H9 (cell line): ENCODE data around the gene EPB41L4B. TPM values are rescaled to one million over a fixed set of nuclear protein-coding genes. Genes with fewer than 3 reads are reported as not detected.

Experiments used
- DNase-seq: peaks from one replicate; pipeline ENCODE4 v3.0.0-alpha.2; 2017
- H2AFZ ChIP-seq: one replicate; pipeline ENCODE4 v1.6.1; 2013; ENCODE audit warnings: mild to moderate bottlenecking, low read length, control low read depth, moderate library complexity
- H2AK5ac ChIP-seq: 2 replicates; pipeline ENCODE4 v1.6.1; 2013; ENCODE audit warnings: low read length, control low read depth, mixed read lengths; ENCODE audit not compliant: insufficient read length
- H2BK120ac ChIP-seq: one replicate; pipeline ENCODE4 v1.6.1; 2013; ENCODE audit warnings: low read depth, mild to moderate bottlenecking, low read length, control low read depth, inconsistent platforms; ENCODE audit not compliant: poor library complexity, severe bottlenecking
- H2BK12ac ChIP-seq: 2 replicates; pipeline ENCODE4 v1.6.1; 2013; ENCODE audit warnings: low read length, control low read depth, mixed read lengths, low read depth; ENCODE audit not compliant: insufficient read length
- H2BK15ac ChIP-seq: 2 replicates; pipeline ENCODE4 v1.6.1; 2013; ENCODE audit warnings: low read depth, low read length, control low read depth
- H2BK20ac ChIP-seq: one replicate; pipeline ENCODE4 v1.6.1; 2013; ENCODE audit warnings: low read depth, mild to moderate bottlenecking, low read length, control low read depth, inconsistent platforms; ENCODE audit not compliant: poor library complexity, severe bottlenecking
- H2BK5ac ChIP-seq: 2 replicates; pipeline ENCODE4 v1.6.1; 2013; ENCODE audit warnings: low read length, control low read depth, mixed read lengths; ENCODE audit not compliant: insufficient read length
- H3K14ac ChIP-seq: 2 replicates; pipeline ENCODE4 v1.6.1; 2013; ENCODE audit warnings: low read length, control low read depth; ENCODE audit not compliant: insufficient read depth
- H3K18ac ChIP-seq: 2 replicates; pipeline ENCODE4 v1.6.1; 2013; ENCODE audit warnings: low read depth, mild to moderate bottlenecking, mixed read lengths, low read length, control low read depth; ENCODE audit not compliant: insufficient read length
- H3K23ac ChIP-seq: 2 replicates; pipeline ENCODE4 v1.6.1; 2013; ENCODE audit warnings: low read length, control low read depth, mixed read lengths, low read depth; ENCODE audit not compliant: insufficient read length
- H3K23me2 ChIP-seq: 2 replicates; pipeline ENCODE4 v1.6.1; 2013; ENCODE audit warnings: low read depth, mild to moderate bottlenecking, mixed read lengths, low read length, control low read depth; ENCODE audit not compliant: insufficient read length, poor library complexity, severe bottlenecking
- H3K27ac ChIP-seq: 2 replicates; pipeline ENCODE4 v1.5.1; 2013; ENCODE audit warnings: low read length, control low read depth, mixed read lengths, low read depth; ENCODE audit not compliant: insufficient read length
- H3K27me3 ChIP-seq: 2 replicates; pipeline ENCODE4 v1.6.1; 2013; ENCODE audit warnings: low read length, control low read depth, inconsistent platforms; ENCODE audit not compliant: insufficient read depth
- H3K4ac ChIP-seq: 2 replicates; pipeline ENCODE4 v1.6.1; 2013; ENCODE audit warnings: low read depth, mild to moderate bottlenecking, control low read depth, inconsistent platforms, low read length, moderate library complexity
- H3K4me1 ChIP-seq: 2 replicates; pipeline ENCODE4 v1.6.1; 2013; ENCODE audit warnings: low read length, control low read depth, inconsistent platforms; ENCODE audit not compliant: insufficient read depth
- H3K4me2 ChIP-seq: 2 replicates; pipeline ENCODE4 v1.6.1; 2013; ENCODE audit warnings: low read length, control low read depth, mixed read lengths; ENCODE audit not compliant: insufficient read length, insufficient read depth
- H3K56ac ChIP-seq: 2 replicates; pipeline ENCODE4 v1.6.1; 2013; ENCODE audit warnings: low read depth, mild to moderate bottlenecking, mixed read lengths, low read length, control low read depth; ENCODE audit not compliant: insufficient read length
- H3K79me1 ChIP-seq: 2 replicates; pipeline ENCODE4 v1.6.1; 2013; ENCODE audit warnings: low read depth, mild to moderate bottlenecking, moderate library complexity, low read length, control low read depth, inconsistent platforms; ENCODE audit not compliant: insufficient read depth, poor library complexity, severe bottlenecking
- H3K79me2 ChIP-seq: 2 replicates; pipeline ENCODE4 v1.6.1; 2013; ENCODE audit warnings: low read length, control low read depth, inconsistent platforms; ENCODE audit not compliant: insufficient read depth
- H3K9ac ChIP-seq: 2 replicates; pipeline ENCODE4 v1.6.1; 2013; ENCODE audit warnings: low read length, control low read depth, mixed read lengths; ENCODE audit not compliant: insufficient read length; ENCODE audit errors: extremely low read depth
- H3K9me3 ChIP-seq: one replicate; pipeline ENCODE4 v1.6.1; 2013; ENCODE audit warnings: low read depth, low read length, inconsistent platforms; ENCODE audit not compliant: control insufficient read depth
- H3T11ph ChIP-seq: one replicate; pipeline ENCODE4 v1.6.1; 2013; ENCODE audit warnings: mild to moderate bottlenecking, low read length, control low read depth, inconsistent platforms
- H4K20me1 ChIP-seq: one replicate; pipeline ENCODE4 v1.6.1; 2013; ENCODE audit not compliant: control insufficient read depth, insufficient read length, insufficient read depth
- H4K5ac ChIP-seq: 2 replicates; pipeline ENCODE4 v1.6.1; 2013; ENCODE audit warnings: low read depth, mild to moderate bottlenecking, mixed read lengths, low read length, control low read depth; ENCODE audit not compliant: insufficient read length
- H4K8ac ChIP-seq: replicated peaks from 2 replicates; pipeline ENCODE4 v1.6.1; 2013; ENCODE audit warnings: low read length, control low read depth, mixed read lengths, low read depth; ENCODE audit not compliant: insufficient read length
- H4K91ac ChIP-seq: 2 replicates; pipeline ENCODE4 v1.6.1; 2013; ENCODE audit warnings: low read depth, mild to moderate bottlenecking, moderate library complexity, mixed read lengths, low read length, control low read depth; ENCODE audit not compliant: insufficient read length
- H3K27ac Mint-ChIP-seq, 3 experiments: 2 replicates in 2 of 3; 3 replicates in 1 of 3; pipeline ENCODE4 v1.8.0; 2020 to 2021; ENCODE audit warnings: mixed read lengths in 3 of 3, mild to moderate bottlenecking in 1 of 3, moderate library complexity in 1 of 3
- H3K27me3 Mint-ChIP-seq: 2 replicates; pipeline ENCODE4 v1.8.0; 2021; ENCODE audit warnings: low read depth, mild to moderate bottlenecking, moderate library complexity, mixed read lengths
- H3K36me3 Mint-ChIP-seq, 3 experiments: 2 replicates in 2 of 3; 3 replicates in 1 of 3; pipeline ENCODE4 v1.8.0; 2020 to 2021; ENCODE audit warnings: low read depth in 3 of 3, mixed read lengths in 3 of 3; ENCODE audit not compliant: insufficient read depth in 1 of 3
- H3K4me1 Mint-ChIP-seq, 2 experiments: 2 replicates each; pipeline ENCODE4 v1.8.0; 2020; ENCODE audit warnings: mixed read lengths in 2 of 2
- H3K4me3 Mint-ChIP-seq, 2 experiments: 2 replicates in 1 of 2; 3 replicates in 1 of 2; pipeline ENCODE4 v1.8.0; 2020 to 2021; ENCODE audit warnings: mild to moderate bottlenecking in 2 of 2, mixed read lengths in 2 of 2, moderate library complexity in 1 of 2
- H3K9me3 Mint-ChIP-seq, 2 experiments: 2 replicates in 1 of 2; 3 replicates in 1 of 2; pipeline ENCODE4 v1.8.0; 2020; ENCODE audit warnings: mild to moderate bottlenecking in 2 of 2, mixed read lengths in 2 of 2, moderate library complexity in 1 of 2
- WGBS: extraction: QIAGEN DNeasy Blood & Tissue Kit; methylation state at CpG from one replicate; pipeline ENCODE4 v1.1.7; 2013; ENCODE audit warnings: missing lambda C conversion rate, low lambda C conversion rate, mixed read lengths; ENCODE audit not compliant: insufficient read length; ENCODE audit errors: extremely low coverage; 5-methylcytosine and 5-hydroxymethylcytosine counted together
- total RNA-seq: library from RNA; stranded (reverse); gene quantifications from 2 replicates; pipeline ENCODE4 v1.2.1, GENCODE V29; 2021
- TF ChIP-seq, protein P1 (sequence below): fragments of 200-600 bp; sonication (generic); conservative IDR thresholded peaks from 3 replicates; pipeline ENCODE4 v1.8.0; 2021; ENCODE audit warnings: antibody characterized with exemption, mild to moderate bottlenecking

Gene EPB41L4B
- total RNA-seq, 1 experiment from 2014 or later = 18.9 TPM

GRCh38 chr9:109225629-109226028 lies 95.2 kb downstream of the EPB41L4B start:
- no peak overlapping the region for H3K9ac ChIP-seq
- H3K9me3 ChIP-seq = no peaks in the 10 kb centered on the region
- no peak overlapping the region for H2AFZ ChIP-seq
- H3K27ac Mint-ChIP-seq = no peak overlapping the region; a peak in 1 of 7 replicates
- H3K14ac ChIP-seq = no peak overlapping the region
- WGBS = no CpG with 5 or more reads among the region's 2 CpGs
- H3K4me1 Mint-ChIP-seq = no peaks in the 10 kb centered on the region
- no peaks in the 10 kb centered on the region for H3K23me2 ChIP-seq
- H2BK12ac ChIP-seq = no peak overlapping the region
- no peak overlapping the region for H4K8ac ChIP-seq
- H4K5ac ChIP-seq = no peak overlapping the region
- no peak overlapping the region for H3K4me3 Mint-ChIP-seq
- H2BK5ac ChIP-seq = no peak overlapping the region
- TF ChIP-seq, protein P1, sequence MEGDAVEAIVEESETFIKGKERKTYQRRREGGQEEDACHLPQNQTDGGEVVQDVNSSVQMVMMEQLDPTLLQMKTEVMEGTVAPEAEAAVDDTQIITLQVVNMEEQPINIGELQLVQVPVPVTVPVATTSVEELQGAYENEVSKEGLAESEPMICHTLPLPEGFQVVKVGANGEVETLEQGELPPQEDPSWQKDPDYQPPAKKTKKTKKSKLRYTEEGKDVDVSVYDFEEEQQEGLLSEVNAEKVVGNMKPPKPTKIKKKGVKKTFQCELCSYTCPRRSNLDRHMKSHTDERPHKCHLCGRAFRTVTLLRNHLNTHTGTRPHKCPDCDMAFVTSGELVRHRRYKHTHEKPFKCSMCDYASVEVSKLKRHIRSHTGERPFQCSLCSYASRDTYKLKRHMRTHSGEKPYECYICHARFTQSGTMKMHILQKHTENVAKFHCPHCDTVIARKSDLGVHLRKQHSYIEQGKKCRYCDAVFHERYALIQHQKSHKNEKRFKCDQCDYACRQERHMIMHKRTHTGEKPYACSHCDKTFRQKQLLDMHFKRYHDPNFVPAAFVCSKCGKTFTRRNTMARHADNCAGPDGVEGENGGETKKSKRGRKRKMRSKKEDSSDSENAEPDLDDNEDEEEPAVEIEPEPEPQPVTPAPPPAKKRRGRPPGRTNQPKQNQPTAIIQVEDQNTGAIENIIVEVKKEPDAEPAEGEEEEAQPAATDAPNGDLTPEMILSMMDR = no peak
- peaks cover 3% of the 10 kb centered on the region for H3K27me3 Mint-ChIP-seq
- no peaks in the 10 kb centered on the region for H3K9me3 Mint-ChIP-seq
- no peak overlapping the region for H2BK20ac ChIP-seq
- no peak overlapping the region for H2BK120ac ChIP-seq
- H4K20me1 ChIP-seq = no peaks in the 10 kb centered on the region
- H2BK15ac ChIP-seq = no peak overlapping the region
- no peak overlapping the region for H3T11ph ChIP-seq
- H3K79me2 ChIP-seq = no peaks in the 10 kb centered on the region
- H3K27me3 ChIP-seq = no peaks in the 10 kb centered on the region
- no peak overlapping the region for H3K27ac ChIP-seq
- no peak overlapping the region for H3K4me2 ChIP-seq
- H3K23ac ChIP-seq = no peak overlapping the region
- H3K4ac ChIP-seq = no peak overlapping the region
- no peaks in the 10 kb centered on the region for H3K36me3 Mint-ChIP-seq
- H3K4me1 ChIP-seq = no peaks in the 10 kb centered on the region
- no peak overlapping the region for H3K56ac ChIP-seq
- no peak overlapping the region for H4K91ac ChIP-seq
- H3K18ac ChIP-seq = no peak overlapping the region
- H2AK5ac ChIP-seq = no peak overlapping the region
- no peak for DNase-seq
- H3K79me1 ChIP-seq = no peaks in the 10 kb centered on the region
